IPS-18a (cell line): ENCODE results near the gene PHC2.

ENCODE experiments used
- H3K27ac ChIP-seq: one replicate; pipeline ENCODE4 v1.5.1; 2013; ENCODE audit warnings: low read length
- H3K27me3 ChIP-seq: one replicate; pipeline ENCODE4 v1.6.1; 2013; ENCODE audit warnings: mild to moderate bottlenecking, low read length; ENCODE audit not compliant: control insufficient read depth, insufficient read depth
- H3K36me3 ChIP-seq: one replicate; pipeline ENCODE4 v1.6.1; 2013; ENCODE audit warnings: low read depth, low read length; ENCODE audit not compliant: control insufficient read depth
- H3K4me1 ChIP-seq: one replicate; pipeline ENCODE4 v1.6.1; 2013; ENCODE audit warnings: low read depth, low read length; ENCODE audit not compliant: control insufficient read depth
- H3K4me3 ChIP-seq: one replicate; pipeline ENCODE4 v1.5.1; 2013; ENCODE audit warnings: low read length
- H3K9ac ChIP-seq: one replicate; pipeline ENCODE4 v1.6.1; 2013; ENCODE audit warnings: mild to moderate bottlenecking, low read length, moderate library complexity
- H3K9me3 ChIP-seq: one replicate; pipeline ENCODE4 v1.6.1; 2013; ENCODE audit warnings: low read depth, low read length; ENCODE audit not compliant: control insufficient read depth

Gene PHC2

DNA sequence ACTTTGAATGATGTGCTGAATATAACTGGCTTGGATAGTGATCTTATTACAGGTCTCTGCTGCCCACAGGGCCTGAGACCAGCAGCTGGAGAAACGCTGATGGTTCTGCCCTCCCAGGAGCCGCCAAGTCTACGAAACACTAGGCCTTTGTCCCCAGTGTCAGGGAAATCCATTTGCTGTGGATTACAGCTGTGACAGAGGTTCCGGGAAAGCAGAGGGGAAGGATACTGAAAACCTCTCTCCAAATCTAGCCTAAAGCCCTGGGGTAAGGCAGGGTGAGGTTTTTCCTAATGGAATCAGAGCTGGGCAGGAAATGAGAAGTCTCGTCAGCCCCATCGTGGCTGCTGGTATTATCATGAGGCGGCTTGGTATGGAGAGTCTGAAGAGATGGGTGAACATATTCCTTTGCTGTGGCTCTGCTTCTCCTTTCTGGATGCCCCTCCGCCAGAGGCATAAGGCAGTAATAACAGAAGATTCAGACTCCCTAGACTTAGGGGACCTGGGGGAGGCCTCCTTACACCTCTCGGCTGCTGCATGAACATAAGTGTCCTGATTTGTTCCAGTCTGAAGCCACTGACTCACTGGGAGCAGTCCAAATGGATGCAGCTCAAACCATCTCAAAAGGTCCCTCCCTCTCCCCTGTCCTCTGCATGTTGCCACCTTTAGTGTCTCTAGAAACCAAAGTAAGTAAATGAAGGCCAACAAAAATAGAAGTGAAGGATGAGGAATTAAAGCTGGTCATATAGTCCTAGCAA, 48.1 kb downstream of the PHC2 start:
- Histone ChIP-seq H3K27ac (no peak overlapping the region), H3K9me3 (no peaks in the 10 kb centered on the region), H3K36me3 (no peaks in the 10 kb centered on the region), H3K9ac (no peak overlapping the region), H3K4me1 (peaks cover 3% of the 10 kb centered on the region), H3K27me3 (peaks cover 9% of the 10 kb centered on the region), H3K4me3 (no peak overlapping the region)

DNA sequence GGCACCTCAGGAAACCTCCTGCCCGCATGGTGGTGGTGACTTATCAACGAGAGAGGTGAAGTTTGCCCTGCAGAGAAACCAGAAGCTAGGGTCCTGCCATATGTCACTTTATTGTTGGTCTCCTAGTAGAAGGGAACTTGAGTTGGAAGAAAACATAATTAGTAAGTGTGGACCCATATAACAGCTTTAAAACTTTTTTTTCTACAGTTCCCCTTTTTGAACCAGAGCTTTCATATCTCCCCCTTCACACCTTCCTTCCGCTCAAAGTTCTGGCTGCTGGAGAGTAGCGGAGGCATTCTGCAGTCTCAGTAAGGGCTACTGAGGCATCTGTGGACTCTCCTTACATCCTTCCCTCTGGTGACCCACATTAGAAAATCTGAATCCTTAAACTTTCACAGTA, 48.9 kb downstream of the PHC2 start:
- no peak overlapping the region for H3K27ac ChIP-seq
- H3K27me3 ChIP-seq = peaks cover 9% of the 10 kb centered on the region
- H3K36me3 ChIP-seq = no peaks in the 10 kb centered on the region
- no peaks in the 10 kb centered on the region for H3K9me3 ChIP-seq
- peaks cover 3% of the 10 kb centered on the region for H3K4me1 ChIP-seq
- no peak overlapping the region for H3K4me3 ChIP-seq
- no peak overlapping the region for H3K9ac ChIP-seq

DNA sequence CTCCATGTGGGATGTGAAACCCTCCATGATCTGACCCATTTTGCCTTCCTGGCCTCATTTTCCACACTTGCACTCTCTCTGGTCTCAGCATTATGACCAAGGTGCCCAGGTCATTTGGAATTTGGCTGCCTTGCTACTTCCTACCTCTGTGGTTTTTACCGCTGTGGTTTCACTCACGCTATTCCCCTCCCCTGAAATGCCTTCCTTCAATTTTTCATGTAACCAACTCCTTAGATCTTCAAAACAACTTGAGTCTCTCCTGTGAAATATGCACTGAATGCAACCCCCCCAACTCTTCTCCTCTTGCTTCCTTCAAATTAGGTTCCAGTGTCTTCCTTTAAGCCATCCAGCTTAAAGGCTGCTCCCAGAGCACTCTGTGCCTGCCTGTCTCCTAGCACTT, 50.1 kb downstream of the PHC2 start:
- no peaks in the 10 kb centered on the region for H3K9me3 ChIP-seq
- H3K27ac ChIP-seq = no peak overlapping the region
- H3K36me3 ChIP-seq = no peaks in the 10 kb centered on the region

DNA sequence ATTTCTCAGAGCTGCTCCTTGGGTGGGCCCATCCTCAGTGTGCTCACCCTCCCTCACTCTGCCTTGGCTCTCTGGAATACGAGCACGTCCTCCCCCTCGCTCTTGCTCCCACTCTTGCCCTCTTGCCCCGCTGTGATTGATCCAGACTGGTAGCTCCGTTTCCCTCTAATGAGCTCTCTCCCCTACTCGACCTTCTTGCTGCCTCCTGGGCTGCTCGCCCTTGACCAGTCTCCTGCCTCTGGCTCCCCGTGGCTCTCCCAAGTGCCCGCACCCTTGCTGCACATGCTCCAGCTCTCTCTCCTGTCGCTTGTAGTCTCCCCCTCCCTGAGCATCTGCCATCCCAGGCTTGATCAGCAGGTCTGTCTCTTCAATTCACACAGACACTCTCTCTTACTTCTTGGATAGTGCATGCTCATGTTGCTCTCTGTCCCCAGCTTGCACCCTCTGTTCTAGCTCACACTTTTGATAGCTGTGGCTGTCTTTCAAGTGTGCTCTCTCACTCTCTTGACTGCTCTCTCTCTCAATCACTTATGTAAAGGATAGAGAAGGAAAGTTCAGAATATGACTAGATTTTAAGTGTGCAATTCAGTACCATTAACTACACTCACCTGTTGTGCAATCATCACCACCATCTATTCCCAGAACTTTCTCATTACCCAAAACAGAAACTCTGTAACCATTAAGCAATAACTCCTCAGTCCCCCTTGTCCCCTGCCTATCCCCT, 51.1 kb downstream of the PHC2 start:
- Histone ChIP-seq H3K4me1 (peaks cover 3% of the 10 kb centered on the region), H3K9me3 (no peaks in the 10 kb centered on the region), H3K36me3 (no peaks in the 10 kb centered on the region), H3K27me3 (peaks cover 9% of the 10 kb centered on the region), H3K27ac (no peak overlapping the region), H3K4me3 (no peak overlapping the region), H3K9ac (no peak overlapping the region)

More for the DNA sequence above, 50.1 kb downstream of the PHC2 start:
- peaks cover 9% of the 10 kb centered on the region for H3K27me3 ChIP-seq
- H3K9ac ChIP-seq = no peak overlapping the region
- H3K4me1 ChIP-seq = peaks cover 3% of the 10 kb centered on the region
- no peak overlapping the region for H3K4me3 ChIP-seq

DNA sequence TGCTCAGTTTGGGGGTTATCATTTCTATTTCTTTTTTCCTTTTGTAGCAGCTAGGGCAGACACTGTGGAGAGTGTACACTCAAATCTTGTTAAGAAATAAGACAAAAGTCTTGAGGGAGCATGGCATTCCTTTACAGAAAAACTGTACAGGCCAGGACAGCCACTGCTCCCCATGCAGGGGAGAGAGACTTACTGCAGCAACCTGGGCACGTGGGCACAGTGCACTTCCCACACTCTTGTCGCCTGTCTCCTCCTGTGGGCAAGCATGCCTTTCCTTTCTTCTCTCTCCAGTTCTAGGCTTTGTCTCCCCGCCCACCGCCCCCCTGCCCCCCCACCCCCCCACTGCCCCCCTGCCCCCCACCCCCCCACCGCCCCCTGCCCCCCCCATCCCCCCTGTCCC, 51.9 kb downstream of the PHC2 start:
- Histone ChIP-seq H3K36me3 (no peaks in the 10 kb centered on the region), H3K27ac (no peak overlapping the region), H3K9ac (no peak overlapping the region), H3K27me3 (peaks cover 9% of the 10 kb centered on the region), H3K4me1 (peaks cover 3% of the 10 kb centered on the region), H3K9me3 (no peaks in the 10 kb centered on the region), H3K4me3 (no peak overlapping the region)

DNA sequence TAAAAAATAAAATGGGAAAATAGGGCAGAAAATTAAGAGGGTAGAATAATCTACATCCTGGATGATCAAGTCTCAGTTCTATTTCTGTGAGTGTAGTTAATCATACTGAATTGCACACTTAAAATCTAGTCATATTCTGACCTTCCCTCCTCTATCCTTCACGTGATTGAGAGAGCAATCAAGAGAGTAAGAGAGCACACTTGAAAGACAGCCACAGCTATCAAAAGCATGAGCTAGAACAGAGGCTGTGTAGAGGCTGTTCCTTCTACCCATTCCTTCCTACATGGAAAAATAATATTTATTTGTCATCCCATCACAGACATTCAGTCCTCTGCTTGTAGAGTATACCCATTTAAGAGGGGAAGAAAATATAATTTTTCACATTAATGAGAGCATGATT, 52.4 kb downstream of the PHC2 start:
- H3K36me3 ChIP-seq = no peaks in the 10 kb centered on the region
- no peaks in the 10 kb centered on the region for H3K9me3 ChIP-seq
- peaks cover 3% of the 10 kb centered on the region for H3K4me1 ChIP-seq
- no peak overlapping the region for H3K4me3 ChIP-seq
- H3K9ac ChIP-seq = no peak overlapping the region
- peaks cover 9% of the 10 kb centered on the region for H3K27me3 ChIP-seq
- H3K27ac ChIP-seq = no peak overlapping the region

DNA sequence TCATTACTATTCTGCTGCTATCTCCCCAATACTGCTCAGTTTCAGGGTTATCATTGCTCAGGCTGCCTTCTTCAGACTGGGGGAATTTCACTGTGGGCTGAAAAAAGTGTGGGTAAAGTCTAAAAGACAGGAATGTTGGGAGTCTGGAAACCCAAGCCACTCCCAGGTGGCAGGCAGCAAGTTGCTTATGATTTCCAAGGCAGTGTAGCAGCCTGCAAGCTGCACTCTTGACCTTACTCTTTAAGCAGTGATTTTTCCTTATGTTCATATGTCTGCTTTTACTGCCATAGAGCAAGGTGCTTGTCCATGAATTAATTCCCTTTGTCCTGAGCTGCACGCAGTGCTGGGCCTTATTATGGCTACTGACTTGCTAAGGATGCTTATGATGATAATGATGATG, 53.1 kb downstream of the PHC2 start:
- H3K4me1 ChIP-seq = peaks cover 3% of the 10 kb centered on the region
- H3K9me3 ChIP-seq = no peaks in the 10 kb centered on the region
- H3K4me3 ChIP-seq = no peak overlapping the region
- H3K27me3 ChIP-seq = peaks cover 9% of the 10 kb centered on the region
- no peak overlapping the region for H3K9ac ChIP-seq
- H3K36me3 ChIP-seq = no peaks in the 10 kb centered on the region
- H3K27ac ChIP-seq = no peak overlapping the region

DNA sequence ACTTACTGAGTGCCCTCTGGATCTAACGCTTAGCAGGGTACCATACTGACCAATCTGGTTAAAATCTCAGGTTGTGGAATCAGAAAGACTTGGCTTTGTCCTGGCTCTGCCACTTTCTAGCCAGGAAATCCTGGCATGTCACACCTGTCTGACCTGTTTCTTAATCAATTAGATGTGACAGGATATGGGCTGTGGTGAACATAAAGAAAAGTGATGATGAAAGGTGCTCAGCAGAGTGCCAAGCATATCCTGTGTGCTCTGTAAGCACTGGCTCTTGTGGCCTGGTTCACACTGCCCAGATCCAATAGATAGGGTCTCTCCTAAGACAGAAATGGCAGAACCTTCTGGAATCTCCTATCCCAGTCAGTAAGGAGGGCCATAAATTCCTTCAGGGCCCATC, 53.9 kb downstream of the PHC2 start:
- Histone ChIP-seq H3K9me3 (no peaks in the 10 kb centered on the region), H3K27ac (no peak overlapping the region), H3K9ac (no peak overlapping the region), H3K36me3 (no peaks in the 10 kb centered on the region), H3K27me3 (peaks cover 9% of the 10 kb centered on the region), H3K4me1 (peaks cover 3% of the 10 kb centered on the region), H3K4me3 (no peak overlapping the region)

DNA sequence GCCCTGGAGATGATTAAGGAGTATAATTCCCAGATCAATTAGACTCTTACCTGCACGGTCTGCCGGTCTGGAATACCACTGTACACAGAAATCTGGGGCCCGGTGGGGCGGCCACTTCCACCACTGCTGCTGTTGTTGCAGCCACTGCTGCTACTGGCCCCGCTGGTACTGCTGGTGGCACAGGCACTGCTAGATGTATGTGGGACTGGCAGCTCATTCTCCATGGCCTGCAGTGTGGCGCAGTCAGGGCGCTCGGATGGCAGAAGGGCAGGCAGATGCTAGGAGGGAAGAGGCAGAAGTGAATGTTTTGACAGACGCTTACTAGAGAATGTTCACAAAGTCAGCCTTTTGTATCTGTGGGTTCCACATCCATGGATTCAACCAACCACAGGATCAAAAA, 55.6 kb downstream of the PHC2 start:
- Histone ChIP-seq H3K4me3 (no peak overlapping the region), H3K9me3 (no peaks in the 10 kb centered on the region), H3K27ac (no peak overlapping the region), H3K27me3 (peaks cover 7% of the 10 kb centered on the region), H3K9ac (no peak overlapping the region), H3K4me1 (peaks cover 3% of the 10 kb centered on the region), H3K36me3 (no peaks in the 10 kb centered on the region)

DNA sequence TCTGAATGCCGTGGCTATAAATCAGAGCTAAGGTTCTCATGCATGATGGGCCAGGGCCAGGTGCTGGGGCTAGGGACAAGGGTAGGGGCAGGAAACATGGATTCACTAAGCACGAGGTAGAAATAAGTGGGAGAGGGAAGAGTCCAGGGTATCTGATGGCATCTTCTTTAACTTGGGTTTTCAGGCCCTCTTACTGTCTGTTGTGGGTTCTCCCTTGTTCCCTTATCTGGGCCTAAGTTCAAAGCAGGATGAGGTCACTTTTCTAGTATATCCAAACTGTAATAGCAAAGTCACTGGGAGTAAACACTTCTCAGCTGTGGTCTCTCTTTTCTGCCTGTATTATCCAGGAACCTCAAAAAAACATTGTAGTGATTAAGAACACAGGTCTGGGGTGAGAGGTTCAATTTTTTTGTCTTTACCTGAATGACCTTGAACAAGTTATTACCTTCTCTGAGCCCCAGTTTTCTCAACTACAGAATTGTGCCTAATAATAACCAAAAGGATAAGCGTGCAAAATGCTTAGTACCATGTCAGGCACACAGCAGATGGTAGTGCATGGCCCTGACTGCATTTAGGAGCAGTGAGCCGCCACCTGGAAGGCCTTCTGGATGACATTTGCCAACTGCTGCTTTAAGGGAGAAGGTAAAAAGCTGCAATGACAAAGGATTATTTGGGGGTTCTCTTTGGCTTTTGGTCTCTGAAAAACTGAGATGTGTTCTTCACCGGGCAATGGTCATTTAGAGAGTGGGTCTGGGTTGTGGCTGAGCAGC, 56.4 kb downstream of the PHC2 start:
- Histone ChIP-seq H3K27ac (no peak overlapping the region), H3K36me3 (no peaks in the 10 kb centered on the region), H3K4me3 (no peak overlapping the region), H3K4me1 (no peaks in the 10 kb centered on the region), H3K9ac (no peak overlapping the region), H3K9me3 (no peaks in the 10 kb centered on the region), H3K27me3 (peaks cover 3% of the 10 kb centered on the region)

DNA sequence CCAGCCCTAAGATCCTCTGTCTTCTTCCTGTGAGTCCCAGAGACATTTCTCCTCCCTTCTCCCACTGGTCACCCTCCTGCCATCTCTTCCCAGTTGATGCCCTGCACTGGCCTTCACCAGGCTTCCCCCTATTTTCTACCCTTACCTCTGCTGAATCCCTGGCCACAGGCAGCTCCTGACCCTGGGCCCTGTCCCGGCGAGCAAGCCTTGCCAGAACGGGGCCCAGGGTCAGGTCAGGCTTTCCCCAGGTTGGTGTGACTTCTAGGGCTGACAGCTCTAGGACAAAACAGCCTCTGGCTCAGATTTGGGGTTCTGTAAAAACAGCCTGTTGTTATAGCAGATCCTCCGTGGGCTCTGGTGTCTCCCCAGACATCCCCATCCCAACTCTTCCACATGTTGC, 57.3 kb downstream of the PHC2 start:
- H3K27me3 ChIP-seq = peaks cover 2% of the 10 kb centered on the region
- no peak overlapping the region for H3K27ac ChIP-seq
- H3K4me3 ChIP-seq = no peak overlapping the region
- H3K9me3 ChIP-seq = no peaks in the 10 kb centered on the region
- H3K9ac ChIP-seq = no peak overlapping the region
- no peaks in the 10 kb centered on the region for H3K36me3 ChIP-seq
- no peaks in the 10 kb centered on the region for H3K4me1 ChIP-seq
